CD4-positive, alpha-beta T cell treated with Interleukin-15 for 4 hours (primary cell): ENCODE data around the gene ADORA2B.
A peak's percentile ranks its signal among the peaks of the same experiment; 100 is the strongest.

ENCODE experiments used
- DNase-seq: peaks from one replicate; pipeline ENCODE4 v3.0.0-alpha.2; 2020; ENCODE audit warnings: low spot score

Gene ADORA2B

GRCh38 chr17:15996322-15996721 is 51.4 kb downstream of the ADORA2B start:
- no peak for DNase-seq

- DNase-seq = no peak
Observed at GRCh38 chr17:15998031-15998562, 53.2 kb downstream of the ADORA2B start.

GRCh38 chr17:15999141-15999973 is 54.4 kb downstream of the ADORA2B start, which contains the start of the genes TTC19 and ZSWIM7:
Gene TTC19, plus strand, starts transcription at chr17:15999824. Its CDS starts 25 bp downstream, at chr17:15999849.
Gene ZSWIM7, minus strand, starts transcription at chr17:15999704. Its CDS starts 110 bp downstream, at chr17:15999594.
- peak; percentile 91 for DNase-seq

- no peak for DNase-seq
Observed at GRCh38 chr17:15999974-16000827, 55.3 kb downstream of the ADORA2B start.

DNA sequence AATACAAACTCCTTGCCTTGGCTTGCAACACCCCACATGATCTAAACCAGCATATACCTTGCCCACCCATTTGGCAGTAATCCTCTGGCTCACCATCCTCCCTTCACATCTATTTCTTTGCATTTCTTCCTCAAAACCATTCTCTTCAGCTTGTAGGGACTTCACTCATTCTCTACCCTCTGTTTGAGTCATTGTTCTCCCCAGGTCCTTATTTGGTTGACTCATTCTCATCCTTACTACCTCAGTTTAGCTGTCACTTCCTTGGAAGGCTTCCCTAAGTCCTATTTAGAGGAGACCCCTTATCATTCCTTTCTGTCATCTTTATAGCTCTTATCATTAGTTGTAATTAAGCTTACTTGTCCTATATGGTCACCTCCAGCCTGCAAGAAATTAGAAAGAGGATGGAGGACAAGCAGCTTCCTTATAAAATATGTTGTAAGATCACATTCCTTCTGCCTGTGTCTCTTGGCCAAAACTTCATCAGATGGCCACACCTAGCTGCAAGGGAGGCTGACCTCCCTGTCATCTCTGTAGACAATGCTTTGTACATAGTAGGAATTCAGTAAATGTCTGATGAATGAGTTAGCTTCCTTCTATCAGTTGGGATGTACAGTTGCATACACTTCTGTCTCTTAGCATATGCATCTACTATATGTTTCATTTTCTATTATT is 56.4 kb downstream of the ADORA2B start:
- DNase-seq = no peak

- no peak for DNase-seq
Observed at GRCh38 chr17:16002708-16003260, 57.9 kb downstream of the ADORA2B start.

GRCh38 chr17:16003841-16004240 is 58.9 kb downstream of the ADORA2B start:
- DNase-seq = no peak

DNA sequence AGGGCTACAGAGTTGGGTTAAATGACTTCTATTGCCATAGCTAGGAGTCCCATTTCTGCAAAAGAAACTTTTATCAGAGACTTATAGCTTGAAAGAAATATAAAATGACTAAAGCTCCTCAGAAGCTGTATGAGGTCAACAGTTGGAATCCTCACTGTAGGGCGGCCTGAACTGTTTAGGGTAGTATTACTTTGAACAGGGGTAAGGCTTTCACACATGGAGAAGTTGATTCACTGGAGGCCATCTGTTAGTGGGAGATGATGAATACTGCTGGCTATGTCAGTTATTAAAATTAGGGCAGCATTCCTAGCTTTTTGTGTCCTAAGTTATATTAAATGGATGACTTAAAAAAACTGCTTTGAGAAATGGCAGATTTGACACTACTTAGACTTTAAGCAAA is 60.7 kb downstream of the ADORA2B start:
- DNase-seq = no peak

DNA sequence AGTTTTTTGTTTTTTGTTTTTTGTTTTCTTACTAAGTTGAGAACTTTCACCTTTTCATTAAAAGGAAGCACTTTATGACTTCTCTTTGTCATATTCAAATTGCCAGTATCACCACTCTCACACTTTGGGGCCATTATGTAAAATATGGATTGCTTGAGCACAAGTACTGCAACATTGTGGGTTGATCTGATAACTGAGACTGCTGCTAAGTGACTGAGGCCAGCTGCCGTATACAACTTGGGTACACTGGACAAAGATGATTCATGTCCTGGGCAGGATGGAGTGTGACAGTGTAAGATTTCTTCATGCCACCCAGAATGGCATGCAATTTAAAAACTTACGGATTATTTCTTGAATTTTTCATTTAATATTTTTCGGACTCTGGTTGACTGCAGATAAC is 62.5 kb downstream of the ADORA2B start:
- DNase-seq = no peak

GRCh38 chr17:16013943-16014407 is 69.0 kb downstream of the ADORA2B start:
- no peak for DNase-seq

GRCh38 chr17:16019347-16019746 is 74.4 kb downstream of the ADORA2B start:
- DNase-seq = no peak

DNA sequence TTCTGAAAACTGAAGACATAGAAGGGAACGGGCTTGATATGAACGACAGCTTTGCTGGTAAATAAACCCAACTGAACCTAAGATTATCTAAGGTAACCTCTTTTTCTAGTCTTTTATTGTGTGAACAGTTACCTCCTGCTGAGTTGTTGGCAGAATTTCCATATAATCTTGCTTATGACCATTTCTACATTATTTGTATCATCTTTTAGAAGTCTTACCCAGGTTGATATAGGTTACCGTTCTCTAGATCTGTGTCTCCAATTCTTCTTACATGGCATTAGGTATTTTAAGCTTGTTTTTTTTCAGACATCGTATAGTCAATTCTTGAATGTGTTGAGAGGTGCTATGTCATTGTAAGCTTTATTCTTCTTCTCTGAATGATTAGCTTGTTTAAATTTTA is 79.0 kb downstream of the ADORA2B start:
- no peak for DNase-seq

DNA sequence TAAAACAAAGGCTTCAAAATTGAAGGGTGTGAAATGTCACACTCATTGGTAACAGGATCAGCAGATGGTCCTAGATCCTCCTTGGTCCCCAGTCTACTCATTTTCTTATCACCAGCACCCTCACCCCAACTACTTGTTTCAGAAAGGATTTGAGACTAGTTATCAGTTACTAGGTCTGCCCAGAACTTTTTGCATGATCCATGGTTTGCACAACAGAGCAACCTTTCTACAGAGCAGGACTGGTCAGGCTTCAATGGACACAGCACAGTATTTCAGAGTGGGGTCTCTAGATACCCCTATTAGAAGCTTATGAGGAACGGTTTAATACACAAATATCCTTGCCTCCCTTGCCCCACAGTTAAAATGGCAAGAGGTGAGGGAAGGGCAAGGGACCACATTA is 80.3 kb downstream of the ADORA2B start:
- no peak for DNase-seq
